Testis (tissue), 2 donors: ENCODE measurements around the gene OSBPL3.

Experiments
- POLR2A ChIP-seq: fragments of 450-650 bp; IDR thresholded peaks from one replicate; pipeline ENCODE4 v1.6.1; 2017; ENCODE audit warnings: antibody characterized with exemption, mild to moderate bottlenecking, moderate library complexity
- TF ChIP-seq, protein P1 (sequence below), 3 experiments: fragments of 450-650 bp in 2 of 3; fragments of 200-600 bp in 1 of 3; sonication (generic) in 1 of 3; IDR thresholded peaks; one replicate each; pipeline ENCODE4 v1.5.1; 2016 to 2019; ENCODE audit warnings: antibody characterized with exemption in 3 of 3, mild to moderate bottlenecking in 2 of 3, moderate library complexity in 1 of 3

DNA sequence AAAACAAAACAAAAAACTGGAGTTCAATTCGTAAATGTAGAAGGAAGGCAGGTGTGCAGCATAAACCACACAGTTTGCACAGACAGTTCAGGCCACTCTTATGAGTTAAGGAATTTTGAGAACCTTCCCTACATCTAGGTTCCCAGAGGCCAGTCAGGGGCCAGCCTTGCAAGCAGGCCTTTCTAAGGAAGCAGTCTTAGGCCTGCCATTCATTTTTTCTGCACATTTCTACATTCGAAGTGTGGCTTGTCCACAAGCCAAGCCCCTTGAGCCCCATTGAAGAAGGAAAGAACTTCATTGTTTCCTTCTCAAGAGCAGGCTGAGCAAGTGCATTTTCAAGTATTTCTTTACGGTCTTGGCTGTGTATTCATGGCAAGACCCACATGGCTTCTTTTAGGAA, 11.4 kb upstream of the OSBPL3 start:
- TF ChIP-seq, protein P1, sequence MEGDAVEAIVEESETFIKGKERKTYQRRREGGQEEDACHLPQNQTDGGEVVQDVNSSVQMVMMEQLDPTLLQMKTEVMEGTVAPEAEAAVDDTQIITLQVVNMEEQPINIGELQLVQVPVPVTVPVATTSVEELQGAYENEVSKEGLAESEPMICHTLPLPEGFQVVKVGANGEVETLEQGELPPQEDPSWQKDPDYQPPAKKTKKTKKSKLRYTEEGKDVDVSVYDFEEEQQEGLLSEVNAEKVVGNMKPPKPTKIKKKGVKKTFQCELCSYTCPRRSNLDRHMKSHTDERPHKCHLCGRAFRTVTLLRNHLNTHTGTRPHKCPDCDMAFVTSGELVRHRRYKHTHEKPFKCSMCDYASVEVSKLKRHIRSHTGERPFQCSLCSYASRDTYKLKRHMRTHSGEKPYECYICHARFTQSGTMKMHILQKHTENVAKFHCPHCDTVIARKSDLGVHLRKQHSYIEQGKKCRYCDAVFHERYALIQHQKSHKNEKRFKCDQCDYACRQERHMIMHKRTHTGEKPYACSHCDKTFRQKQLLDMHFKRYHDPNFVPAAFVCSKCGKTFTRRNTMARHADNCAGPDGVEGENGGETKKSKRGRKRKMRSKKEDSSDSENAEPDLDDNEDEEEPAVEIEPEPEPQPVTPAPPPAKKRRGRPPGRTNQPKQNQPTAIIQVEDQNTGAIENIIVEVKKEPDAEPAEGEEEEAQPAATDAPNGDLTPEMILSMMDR (IDR thresholded peaks at IDR 0.05): no peak
- TF ChIP-seq POLR2A: no peak
